ENCODE data around the gene RNF14. TPM values are rescaled to one million over a fixed set of nuclear protein-coding genes. Genes with fewer than 3 reads are reported as not detected.
A peak's percentile ranks its signal among the peaks of the same experiment; 100 is the strongest.

Gene RNF14
- total and polyA plus RNA-seq, 2 experiments from 2014 or later: 8.9 to 19.0 TPM

DNA sequence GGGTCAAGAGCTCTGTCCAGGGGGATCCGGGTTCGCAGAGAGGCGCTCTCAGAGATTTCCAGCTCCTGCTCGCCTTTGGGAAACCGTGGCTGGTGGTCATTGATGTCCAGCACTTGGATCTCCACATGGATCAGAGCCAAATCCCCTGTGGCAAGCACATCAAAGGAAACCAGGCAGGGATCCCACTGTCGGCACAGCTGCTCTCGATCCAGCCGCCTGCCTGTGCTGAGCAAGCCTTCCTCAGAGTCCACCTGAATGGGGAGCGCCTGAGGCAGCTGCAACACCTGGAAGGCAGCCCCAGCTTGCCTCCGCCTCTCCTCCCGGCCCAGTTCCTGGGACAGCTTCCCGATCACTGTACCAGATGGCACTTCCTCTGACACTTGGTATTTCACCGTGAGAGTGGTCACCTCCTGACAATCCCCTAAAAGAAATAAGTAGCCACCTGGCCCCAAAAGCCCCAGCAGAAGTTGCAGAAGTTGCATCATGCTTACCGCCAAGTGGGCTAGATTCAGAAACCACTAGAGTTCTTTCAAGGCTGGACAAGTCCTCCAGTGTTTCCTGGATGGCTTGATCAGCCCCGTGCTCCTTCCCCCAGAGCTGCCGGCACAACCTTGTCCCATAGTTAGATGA lies 11.4 kb upstream of the RNF14 start (continued):
- TF ChIP-seq, protein P1, sequence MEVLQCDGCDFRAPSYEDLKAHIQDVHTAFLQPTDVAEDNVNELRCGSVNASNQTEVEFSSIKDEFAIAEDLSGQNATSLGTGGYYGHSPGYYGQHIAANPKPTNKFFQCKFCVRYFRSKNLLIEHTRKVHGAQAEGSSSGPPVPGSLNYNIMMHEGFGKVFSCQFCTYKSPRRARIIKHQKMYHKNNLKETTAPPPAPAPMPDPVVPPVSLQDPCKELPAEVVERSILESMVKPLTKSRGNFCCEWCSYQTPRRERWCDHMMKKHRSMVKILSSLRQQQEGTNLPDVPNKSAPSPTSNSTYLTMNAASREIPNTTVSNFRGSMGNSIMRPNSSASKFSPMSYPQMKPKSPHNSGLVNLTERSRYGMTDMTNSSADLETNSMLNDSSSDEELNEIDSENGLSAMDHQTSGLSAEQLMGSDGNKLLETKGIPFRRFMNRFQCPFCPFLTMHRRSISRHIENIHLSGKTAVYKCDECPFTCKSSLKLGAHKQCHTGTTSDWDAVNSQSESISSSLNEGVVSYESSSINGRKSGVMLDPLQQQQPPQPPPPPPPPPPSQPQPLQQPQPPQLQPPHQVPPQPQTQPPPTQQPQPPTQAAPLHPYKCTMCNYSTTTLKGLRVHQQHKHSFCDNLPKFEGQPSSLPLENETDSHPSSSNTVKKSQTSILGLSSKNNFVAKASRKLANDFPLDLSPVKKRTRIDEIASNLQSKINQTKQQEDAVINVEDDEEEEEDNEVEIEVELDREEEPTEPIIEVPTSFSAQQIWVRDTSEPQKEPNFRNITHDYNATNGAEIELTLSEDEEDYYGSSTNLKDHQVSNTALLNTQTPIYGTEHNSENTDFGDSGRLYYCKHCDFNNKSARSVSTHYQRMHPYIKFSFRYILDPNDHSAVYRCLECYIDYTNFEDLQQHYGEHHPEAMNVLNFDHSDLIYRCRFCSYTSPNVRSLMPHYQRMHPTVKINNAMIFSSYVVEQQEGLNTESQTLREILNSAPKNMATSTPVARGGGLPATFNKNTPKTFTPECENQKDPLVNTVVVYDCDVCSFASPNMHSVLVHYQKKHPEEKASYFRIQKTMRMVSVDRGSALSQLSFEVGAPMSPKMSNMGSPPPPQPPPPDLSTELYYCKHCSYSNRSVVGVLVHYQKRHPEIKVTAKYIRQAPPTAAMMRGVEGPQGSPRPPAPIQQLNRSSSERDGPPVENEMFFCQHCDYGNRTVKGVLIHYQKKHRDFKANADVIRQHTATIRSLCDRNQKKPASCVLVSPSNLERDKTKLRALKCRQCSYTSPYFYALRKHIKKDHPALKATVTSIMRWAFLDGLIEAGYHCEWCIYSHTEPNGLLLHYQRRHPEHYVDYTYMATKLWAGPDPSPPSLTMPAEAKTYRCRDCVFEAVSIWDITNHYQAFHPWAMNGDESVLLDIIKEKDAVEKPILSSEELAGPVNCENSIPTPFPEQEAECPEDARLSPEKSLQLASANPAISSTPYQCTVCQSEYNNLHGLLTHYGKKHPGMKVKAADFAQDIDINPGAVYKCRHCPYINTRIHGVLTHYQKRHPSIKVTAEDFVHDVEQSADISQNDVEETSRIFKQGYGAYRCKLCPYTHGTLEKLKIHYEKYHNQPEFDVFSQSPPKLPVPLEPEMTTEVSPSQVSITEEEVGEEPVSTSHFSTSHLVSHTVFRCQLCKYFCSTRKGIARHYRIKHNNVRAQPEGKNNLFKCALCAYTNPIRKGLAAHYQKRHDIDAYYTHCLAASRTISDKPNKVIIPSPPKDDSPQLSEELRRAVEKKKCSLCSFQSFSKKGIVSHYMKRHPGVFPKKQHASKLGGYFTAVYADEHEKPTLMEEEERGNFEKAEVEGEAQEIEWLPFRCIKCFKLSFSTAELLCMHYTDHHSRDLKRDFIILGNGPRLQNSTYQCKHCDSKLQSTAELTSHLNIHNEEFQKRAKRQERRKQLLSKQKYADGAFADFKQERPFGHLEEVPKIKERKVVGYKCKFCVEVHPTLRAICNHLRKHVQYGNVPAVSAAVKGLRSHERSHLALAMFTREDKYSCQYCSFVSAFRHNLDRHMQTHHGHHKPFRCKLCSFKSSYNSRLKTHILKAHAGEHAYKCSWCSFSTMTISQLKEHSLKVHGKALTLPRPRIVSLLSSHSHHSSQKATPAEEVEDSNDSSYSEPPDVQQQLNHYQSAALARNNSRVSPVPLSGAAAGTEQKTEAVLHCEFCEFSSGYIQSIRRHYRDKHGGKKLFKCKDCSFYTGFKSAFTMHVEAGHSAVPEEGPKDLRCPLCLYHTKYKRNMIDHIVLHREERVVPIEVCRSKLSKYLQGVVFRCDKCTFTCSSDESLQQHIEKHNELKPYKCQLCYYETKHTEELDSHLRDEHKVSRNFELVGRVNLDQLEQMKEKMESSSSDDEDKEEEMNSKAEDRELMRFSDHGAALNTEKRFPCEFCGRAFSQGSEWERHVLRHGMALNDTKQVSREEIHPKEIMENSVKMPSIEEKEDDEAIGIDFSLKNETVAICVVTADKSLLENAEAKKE (CRISPR knock-in tag; IDR thresholded peaks at IDR 0.05): no peak

DNA sequence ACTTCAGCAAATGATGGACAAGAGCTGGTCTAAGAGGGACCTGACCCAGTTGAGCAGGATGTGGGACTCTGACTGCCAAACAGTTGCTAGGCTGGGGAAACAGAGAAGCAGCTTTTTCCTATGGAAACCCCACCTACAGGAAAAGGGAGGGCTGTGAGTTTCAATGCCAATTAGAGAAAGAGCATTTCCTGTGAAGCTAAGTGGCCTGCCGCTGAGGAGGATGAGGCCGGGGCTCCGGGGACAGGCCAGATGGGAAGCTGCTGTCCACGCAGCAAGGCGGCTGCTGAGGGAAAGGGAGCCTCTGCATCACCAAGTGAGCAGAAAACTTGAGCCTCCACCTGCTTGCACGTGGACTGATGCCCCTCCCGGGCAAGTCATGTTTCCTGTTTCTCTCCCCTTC lies 10.8 kb upstream of the RNF14 start, which contains the start of gene PCDH12:
PCDH12 (minus strand) TSS at position 90 of the 400 bp plus-strand sequence. CDS start 351 bp downstream, outside the sequence.
- peaks cover 37% of the 10 kb centered on the region for H3K4me1 Mint-ChIP-seq
- Histone ChIP-seq H3K4me2 (no peak within 1 kb of the TSS; the same call in 1 of the 2 replicates), H3K36me3 (ENCODE audit: insufficient read depth) (no peaks in the 10 kb centered on the region), H2AFZ (peak within 1 kb of the TSS; percentile 15), H3K27ac (ENCODE audit: low read depth) (no peak within 1 kb of the TSS), H3K4me3 (no peak within 1 kb of the TSS), H3K27me3 (ENCODE audit: insufficient read depth) (no peaks in the 10 kb centered on the region), H3K9me2 (ENCODE audit: insufficient read depth) (no peaks in the 10 kb centered on the region), H3K4me1 (ENCODE audit: insufficient read depth) (peaks cover 16% of the 10 kb centered on the region; the same call in 1 of the 2 replicates), H3K79me2 (replicated peaks; ENCODE audit: insufficient read depth) (no peaks in the 10 kb centered on the region), H4K20me1 (replicated peaks; ENCODE audit: insufficient read depth) (no peaks in the 10 kb centered on the region), H3F3A (replicated peaks; ENCODE audit: low read depth) (no peaks in the 10 kb centered on the region)
- DNase-seq (ENCODE audit: low spot score) (peak; percentile 42), ATAC-seq (no peak)
- H3K9me3 Mint-ChIP-seq: no peaks in the 10 kb centered on the region
- H3K27me3 Mint-ChIP-seq (ENCODE audit: insufficient read depth, low read depth, poor library complexity): peaks cover 3% of the 10 kb centered on the region
- no peaks in the 10 kb centered on the region for H3K36me3 Mint-ChIP-seq (ENCODE audit: low read depth)
- H3K27ac Mint-ChIP-seq: no peak within 1 kb of the TSS
- H3K4me3 Mint-ChIP-seq: no peak within 1 kb of the TSS
- TF ChIP-seq JUNB (IDR thresholded peaks at IDR 0.05; ENCODE audit: unreplicated experiment): no peak
- TF ChIP-seq, protein P2, sequence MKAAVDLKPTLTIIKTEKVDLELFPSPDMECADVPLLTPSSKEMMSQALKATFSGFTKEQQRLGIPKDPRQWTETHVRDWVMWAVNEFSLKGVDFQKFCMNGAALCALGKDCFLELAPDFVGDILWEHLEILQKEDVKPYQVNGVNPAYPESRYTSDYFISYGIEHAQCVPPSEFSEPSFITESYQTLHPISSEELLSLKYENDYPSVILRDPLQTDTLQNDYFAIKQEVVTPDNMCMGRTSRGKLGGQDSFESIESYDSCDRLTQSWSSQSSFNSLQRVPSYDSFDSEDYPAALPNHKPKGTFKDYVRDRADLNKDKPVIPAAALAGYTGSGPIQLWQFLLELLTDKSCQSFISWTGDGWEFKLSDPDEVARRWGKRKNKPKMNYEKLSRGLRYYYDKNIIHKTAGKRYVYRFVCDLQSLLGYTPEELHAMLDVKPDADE (IDR thresholded peaks at IDR 0.05): no peak
- no peak for TF ChIP-seq STAT1 (IDR thresholded peaks at IDR 0.05; ENCODE audit: unreplicated experiment)
- no peak for TF ChIP-seq NANOG (IDR thresholded peaks at IDR 0.05; ENCODE audit: borderline replicate concordance)
- TF ChIP-seq CREB1 (CRISPR knock-in tag; IDR thresholded peaks at IDR 0.05; ENCODE audit: low read depth): no peak
- no peak for TF ChIP-seq ZNF114 (CRISPR knock-in tag; IDR thresholded peaks at IDR 0.05)
- no peak for TF ChIP-seq ZNF331 (CRISPR knock-in tag; IDR thresholded peaks at IDR 0.05; ENCODE audit: low read depth)
- TF ChIP-seq EZH2phosphoT487 (IDR thresholded peaks at IDR 0.05; ENCODE audit: unreplicated experiment): no peak
- TF ChIP-seq POLR2AphosphoS5 (IDR thresholded peaks at IDR 0.05; ENCODE audit: low read depth): no peak
